DMS53 (cell line): ENCODE results near the gene HSPH1.
A peak's percentile ranks its signal among the peaks of the same experiment; 100 is the strongest.
"Not testable (repeated sequence)": the region's sequence is repeated elsewhere in the genome, so short reads cannot be mapped to it uniquely, and the experiment has no call there.

ENCODE experiments used
- DNase-seq: peaks from one replicate; lab custom pipeline; 2025; lab: John Stamatoyannopoulos, UW

HSPH1 gene

DNA sequence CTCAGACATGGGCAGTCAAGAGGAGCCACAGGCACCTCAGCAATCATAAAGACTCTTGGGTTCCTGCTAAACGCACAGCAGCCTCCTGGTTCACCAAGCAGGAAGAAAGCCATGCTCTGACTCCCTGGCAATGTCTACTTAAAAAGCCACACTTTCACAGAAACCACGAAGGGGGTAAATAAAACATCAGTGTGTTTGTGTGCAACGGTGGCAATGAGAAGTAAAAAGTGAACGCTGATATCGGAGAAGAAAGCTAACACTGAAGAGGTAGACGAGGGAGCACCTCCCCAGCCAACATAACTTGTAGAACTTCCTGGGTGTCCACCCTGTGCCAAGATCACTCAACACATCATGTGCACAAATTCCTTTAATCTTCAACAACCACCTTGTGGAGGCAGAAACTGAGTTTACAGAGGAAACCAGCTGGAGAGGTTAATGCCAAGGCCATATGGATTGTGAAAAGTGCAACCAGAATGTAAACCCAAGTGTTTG is 30.2 kb downstream of the HSPH1 start:
- DNase-seq, result peak; percentile 17

GRCh38 chr13:31129419-31129818 is 32.3 kb downstream of the HSPH1 start:
- DNase-seq, result no peak

DNA sequence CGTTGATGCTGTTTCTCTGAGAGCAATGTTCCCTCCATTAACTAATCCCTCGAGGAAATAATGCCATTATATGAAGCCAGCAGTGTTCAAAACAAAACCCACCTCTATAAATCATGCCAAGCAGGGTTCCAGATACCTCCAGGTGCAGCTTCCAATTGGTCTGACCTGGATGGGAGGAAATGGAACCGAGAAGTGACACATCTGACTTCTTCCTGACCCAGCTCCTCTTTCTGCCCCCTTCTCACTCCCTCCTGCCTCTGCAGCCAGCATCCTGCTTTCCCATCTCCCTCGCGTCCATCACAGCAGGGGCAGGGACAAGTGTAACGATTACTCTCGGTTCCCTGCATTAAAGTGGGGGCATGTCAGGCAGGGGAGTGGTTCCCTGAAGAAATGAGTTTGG is 37.5 kb downstream of the HSPH1 start:
- no peak for DNase-seq

GRCh38 chr13:31122544-31123260 is 39.0 kb downstream of the HSPH1 start:
- no peak for DNase-seq

- no peak for DNase-seq
These were observed 39.6 kb downstream of the HSPH1 start for GRCh38 chr13:31122143-31122542.

DNA sequence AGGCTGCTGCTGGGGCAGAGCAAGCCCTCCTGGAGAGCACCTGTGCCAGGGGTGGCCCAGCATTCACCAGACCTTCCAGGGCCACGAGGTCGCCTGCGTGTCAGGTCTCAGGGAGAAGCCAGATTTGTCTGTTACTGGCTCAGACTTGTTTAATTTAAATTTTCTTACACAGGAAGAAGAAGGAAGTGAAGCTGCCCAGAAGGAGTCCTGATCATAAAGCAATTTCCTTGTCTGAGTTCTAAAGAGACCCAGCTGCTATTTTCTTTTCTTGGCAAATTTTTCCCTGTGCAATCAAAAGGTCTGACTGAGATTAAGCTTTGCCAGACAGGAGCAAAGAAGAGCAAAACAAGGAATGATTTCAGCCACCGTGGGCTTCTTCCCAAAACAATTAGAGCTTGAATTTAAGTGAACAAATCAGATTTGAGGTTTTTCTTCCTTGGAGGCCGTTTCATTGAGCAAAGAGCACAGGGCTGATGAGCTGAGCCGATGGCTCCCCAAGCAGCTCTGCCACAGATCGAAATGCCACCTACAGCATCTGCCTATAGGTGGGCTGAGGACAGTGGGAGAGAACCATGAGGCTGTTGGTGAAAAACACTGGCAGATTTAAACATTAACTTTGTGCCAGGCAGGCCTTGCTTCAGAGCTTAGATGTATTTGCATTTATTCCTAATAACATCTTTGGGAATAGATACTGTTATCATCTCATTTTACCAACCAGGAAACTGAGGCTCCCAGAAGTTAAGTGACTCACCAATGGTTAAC is 40.1 kb downstream of the HSPH1 start:
- DNase-seq, result no peak

- peak; percentile 85 for DNase-seq
These were observed 41.6 kb downstream of the HSPH1 start for GRCh38 chr13:31119966-31120700.

DNA sequence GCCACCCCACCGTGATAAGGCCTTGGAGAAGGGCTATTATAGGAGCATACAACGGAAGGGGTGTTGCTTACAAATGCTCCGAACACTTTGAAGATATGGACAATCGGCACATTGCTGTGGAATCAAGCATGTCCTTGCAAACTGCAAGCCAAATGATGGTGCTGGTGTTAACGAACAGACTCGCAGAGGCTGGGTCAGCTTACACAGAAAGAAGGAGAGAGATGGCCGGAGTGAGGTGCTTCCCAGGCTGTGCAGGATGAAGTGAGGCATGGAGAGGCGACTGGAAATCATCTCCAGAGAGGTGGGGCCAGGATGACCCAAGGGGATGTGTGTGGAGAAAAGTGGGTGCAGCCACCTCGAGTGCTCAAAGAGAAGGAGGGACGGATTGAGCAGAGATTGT is 42.2 kb downstream of the HSPH1 start:
- no peak for DNase-seq

DNA sequence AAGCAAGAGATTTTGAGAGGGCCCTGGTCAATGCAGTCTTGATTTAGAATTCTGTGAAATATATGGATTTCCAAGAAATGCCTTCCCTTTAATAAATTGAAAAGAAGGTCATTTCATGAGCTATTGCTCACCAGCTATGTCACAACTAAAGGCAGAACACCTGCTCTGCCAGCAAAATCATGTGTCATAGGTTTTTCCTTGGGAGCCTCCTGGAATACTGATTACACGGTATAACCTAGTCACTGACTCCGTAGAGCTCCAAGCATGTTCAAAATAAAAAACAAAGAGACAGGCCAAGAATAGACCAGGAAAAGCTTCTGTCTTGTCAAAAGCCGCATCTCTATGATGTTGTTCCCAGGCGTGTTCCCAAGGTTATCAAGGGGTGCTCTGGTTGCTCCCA is 45.5 kb downstream of the HSPH1 start:
- peak; percentile 47 for DNase-seq

DNA sequence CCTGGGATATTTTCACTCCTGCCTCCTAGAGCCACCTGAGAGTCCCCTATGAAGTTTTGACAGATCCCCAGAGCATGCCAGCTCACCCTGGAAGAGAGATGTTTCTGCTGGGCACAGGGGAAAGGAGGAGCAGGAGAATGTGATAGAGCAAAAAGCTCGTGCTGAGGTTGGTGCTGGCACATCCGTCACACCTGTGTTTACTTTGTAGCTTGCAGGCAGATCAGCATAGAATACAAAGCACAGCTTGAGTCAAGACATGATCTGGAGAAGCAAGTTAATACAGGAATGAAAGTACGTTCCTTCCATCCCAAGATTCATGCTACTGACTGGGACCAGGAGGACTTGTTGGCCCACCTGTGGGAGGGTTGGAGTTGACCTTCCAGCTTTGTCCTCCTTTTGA is 46.1 kb downstream of the HSPH1 start:
- DNase-seq, result peak; percentile 74

DNA sequence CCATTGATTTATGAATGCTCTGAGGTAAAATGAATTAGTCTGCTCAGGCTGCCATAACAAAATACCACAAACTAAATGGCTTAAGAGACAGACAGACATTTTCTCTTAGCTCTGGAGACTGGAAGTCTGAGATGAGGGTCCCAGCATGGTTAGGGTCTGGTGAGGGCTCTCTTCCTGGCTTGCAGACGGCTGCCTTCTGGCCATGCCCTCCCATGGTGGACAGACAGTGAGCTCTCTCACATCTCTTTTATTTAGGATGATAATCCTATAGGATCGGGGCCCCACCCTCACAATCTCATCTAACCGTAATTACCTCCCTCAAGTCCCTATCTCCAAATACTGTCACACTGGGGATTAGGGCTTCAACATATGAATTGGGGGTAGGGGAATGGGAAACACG is 47.1 kb downstream of the HSPH1 start:
- DNase-seq, result no peak

DNA sequence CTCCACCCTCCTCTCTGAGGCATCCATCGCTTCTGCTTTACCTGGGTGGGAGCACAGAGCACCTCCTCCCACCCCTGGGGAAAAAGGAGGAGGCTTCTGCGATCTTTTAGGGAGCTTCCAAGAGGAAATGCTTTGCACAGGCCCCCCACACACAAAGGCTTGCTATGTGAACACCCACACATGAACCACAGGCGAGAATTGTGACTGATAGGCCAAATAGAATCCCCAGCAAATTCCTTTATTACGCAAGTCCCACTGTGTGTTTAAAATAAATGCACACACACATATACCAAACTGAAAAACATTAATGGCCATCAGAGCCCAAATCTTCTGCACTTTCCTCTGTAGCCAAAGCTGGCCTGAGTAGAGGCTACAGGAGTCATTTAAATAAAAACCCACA is 50.6 kb downstream of the HSPH1 start:
- no peak for DNase-seq

GRCh38 chr13:31110617-31111016 is 51.1 kb downstream of the HSPH1 start:
- DNase-seq, result no peak

GRCh38 chr13:31110169-31110568 is 51.5 kb downstream of the HSPH1 start:
- no peak for DNase-seq

DNA sequence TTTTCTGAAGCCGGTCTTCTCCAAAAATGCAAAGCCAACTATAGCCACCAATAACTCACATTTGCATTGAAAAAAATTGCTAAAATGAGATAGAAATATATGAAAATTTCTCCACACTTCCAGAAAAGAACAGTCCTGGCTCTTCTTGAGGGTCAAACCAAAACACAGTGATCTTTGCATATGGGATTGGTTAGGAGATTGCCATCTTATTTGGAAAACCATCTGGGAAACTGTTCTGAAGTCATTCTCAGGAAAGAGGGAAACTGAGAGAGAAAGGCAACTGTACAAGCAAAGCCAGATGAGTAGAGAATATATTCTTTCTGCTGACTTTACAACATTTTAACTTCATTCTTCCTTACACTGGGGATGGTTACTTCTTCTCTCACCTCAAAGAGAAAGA is 54.6 kb downstream of the HSPH1 start:
- no peak for DNase-seq

DNA sequence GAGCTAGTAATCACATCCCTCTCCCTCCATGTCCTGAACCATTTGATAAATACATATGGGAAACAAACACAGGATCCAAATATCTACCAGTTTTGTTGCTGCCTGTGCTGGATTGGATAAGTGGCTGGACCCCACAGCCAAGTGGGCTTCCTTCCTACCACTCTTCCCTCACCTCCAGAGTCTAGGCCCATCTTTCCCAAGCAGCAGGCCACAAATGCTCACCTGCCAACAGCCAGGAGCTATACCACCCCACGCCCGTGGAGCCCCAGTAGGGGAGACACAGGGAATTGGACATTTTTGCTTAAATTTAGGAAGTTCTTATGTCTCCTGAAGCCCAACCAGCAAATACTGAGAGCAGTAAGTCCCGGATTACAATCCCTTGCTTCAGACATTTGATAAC is 55.8 kb downstream of the HSPH1 start:
- no peak for DNase-seq

DNA sequence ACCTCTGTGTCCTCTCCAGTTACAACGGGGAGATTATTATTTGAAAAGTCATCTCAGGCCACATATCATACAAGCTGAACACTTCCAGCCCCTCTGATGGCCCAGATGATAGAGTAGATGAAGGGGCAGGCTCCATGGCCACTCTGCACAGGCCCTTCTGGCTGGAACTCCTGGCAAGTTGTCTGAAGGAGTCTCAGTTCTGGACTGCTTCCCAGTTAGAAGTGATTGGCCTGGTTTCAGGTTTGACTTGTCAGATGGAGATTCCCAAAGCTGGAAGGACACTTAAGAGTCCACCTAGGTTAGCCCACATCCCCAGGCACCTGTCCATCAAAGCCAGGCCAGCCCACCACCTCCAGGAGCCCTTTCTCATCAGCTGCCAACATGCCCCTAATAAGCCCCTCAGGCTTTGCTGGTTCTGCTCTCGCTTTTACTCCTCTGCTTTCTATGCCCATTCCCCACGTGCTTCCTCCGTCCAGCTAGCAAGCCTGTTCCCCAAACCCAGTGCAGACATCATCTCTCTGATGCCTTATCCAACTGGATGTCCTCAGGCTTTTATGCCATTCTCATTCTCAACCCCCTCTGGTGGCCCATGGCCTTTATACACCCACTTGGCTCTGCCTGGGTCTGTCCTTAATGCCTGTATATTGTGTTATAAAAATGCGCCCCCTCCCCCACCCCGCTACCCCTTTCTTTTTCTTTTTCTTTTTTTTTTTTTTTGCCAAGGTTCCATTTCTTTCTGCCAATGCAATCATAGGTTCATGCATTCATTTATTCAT is 56.5 kb downstream of the HSPH1 start:
- DNase-seq, result no peak

- no peak for DNase-seq
These were observed 58.8 kb downstream of the HSPH1 start for GRCh38 chr13:31102905-31103304.

- no peak for DNase-seq
These were observed 60.1 kb downstream of the HSPH1 start for GRCh38 chr13:31101472-31102170.

DNA sequence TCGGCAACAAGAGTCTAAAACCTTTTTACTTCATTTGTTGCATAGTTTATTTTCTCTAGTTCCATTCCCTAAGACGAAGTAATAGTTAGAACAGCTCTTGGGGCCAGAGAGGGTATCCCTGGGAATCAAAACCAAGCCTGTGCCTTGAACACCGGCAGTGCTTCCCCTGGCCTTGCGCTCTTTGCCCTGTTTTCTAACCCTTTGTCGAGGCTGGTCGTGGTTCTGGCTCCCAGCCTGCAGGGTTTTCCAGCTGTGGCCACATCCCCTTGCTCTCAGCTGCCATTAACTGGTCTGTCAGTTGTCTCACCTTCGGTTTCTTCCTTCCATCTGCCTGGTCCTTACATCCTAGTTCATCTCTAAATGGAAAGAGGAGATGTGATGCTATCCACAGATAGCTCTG is 61.0 kb downstream of the HSPH1 start:
- DNase-seq, result no peak

- DNase-seq, result not testable (repeated sequence)
These were observed 63.7 kb downstream of the HSPH1 start for GRCh38 chr13:31097911-31098434.
